GM12864 (cell line): ENCODE measurements around the gene FNDC3B.

ENCODE experiments used
- DNase-seq: peaks from one replicate; pipeline ENCODE4 v3.0.0-alpha.2; 2011; ENCODE audit warnings: low read depth
- H3K4me3 ChIP-seq: 2 replicates; pipeline ENCODE4 v1.5.1; 2011; ENCODE audit warnings: mild to moderate bottlenecking, low read depth, low read length, control low read depth
- TF ChIP-seq, protein P1 (sequence below): IDR thresholded peaks from 2 replicates; pipeline ENCODE4 v1.5.1; 2011; ENCODE audit warnings: low read depth, mild to moderate bottlenecking, moderate library complexity, low read length, control low read depth, inconsistent platforms; ENCODE audit errors: missing control alignments

Gene FNDC3B

DNA sequence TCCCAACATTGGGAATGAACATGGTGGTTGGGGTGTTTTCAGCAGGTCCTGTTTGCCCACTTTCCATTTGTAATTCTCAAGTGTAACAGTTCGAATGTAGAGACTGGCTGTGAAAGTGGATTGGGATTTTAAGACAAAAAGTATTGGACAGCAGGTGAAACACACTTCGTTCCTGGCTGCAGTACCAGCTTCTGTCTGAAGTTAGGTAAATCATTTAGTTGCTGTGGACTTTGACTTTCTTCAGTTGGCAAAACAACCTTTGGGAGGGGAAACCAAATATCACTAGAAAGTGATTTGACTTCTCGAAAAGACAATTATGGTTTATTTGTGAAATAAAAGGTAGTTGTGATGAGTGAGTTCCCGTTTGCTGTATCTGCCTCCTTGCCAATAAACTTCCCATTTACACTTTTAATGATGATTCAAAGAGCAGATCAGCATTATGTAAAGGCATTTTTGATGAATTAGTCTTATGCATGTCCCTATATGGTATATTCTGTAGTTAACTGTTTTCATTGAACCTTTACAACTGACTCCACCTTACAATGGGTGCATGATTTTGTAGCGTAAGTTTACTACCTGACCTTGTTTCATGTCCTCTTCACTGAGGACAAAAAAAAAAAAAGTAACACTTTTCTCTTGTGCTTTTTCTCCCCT, 34.0 kb downstream of the FNDC3B start:
- TF ChIP-seq, protein P1, sequence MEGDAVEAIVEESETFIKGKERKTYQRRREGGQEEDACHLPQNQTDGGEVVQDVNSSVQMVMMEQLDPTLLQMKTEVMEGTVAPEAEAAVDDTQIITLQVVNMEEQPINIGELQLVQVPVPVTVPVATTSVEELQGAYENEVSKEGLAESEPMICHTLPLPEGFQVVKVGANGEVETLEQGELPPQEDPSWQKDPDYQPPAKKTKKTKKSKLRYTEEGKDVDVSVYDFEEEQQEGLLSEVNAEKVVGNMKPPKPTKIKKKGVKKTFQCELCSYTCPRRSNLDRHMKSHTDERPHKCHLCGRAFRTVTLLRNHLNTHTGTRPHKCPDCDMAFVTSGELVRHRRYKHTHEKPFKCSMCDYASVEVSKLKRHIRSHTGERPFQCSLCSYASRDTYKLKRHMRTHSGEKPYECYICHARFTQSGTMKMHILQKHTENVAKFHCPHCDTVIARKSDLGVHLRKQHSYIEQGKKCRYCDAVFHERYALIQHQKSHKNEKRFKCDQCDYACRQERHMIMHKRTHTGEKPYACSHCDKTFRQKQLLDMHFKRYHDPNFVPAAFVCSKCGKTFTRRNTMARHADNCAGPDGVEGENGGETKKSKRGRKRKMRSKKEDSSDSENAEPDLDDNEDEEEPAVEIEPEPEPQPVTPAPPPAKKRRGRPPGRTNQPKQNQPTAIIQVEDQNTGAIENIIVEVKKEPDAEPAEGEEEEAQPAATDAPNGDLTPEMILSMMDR: no peak
- no peak overlapping the region for H3K4me3 ChIP-seq
- DNase-seq: no peak

DNA sequence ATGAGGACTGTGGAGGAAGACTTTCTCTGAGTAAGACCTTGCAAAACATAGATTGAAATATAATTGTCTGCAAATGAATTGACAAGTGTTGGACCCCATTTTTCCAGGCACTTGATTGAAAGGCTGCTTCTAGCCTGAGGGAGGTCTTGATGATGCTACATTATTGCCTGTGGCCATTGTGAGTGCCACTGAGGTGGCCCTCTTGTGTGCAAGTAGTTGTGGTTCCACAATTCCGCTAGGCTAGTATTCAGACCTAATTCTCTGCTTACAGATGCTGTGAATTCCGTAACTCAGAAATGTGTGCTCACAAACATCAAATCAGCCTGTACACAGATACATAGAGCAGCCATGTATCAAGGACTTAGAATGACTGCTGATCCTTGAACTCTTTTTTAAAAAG, 34.7 kb downstream of the FNDC3B start:
- DNase-seq: no peak
- TF ChIP-seq, protein P1: no peak
- H3K4me3 ChIP-seq: no peak overlapping the region

DNA sequence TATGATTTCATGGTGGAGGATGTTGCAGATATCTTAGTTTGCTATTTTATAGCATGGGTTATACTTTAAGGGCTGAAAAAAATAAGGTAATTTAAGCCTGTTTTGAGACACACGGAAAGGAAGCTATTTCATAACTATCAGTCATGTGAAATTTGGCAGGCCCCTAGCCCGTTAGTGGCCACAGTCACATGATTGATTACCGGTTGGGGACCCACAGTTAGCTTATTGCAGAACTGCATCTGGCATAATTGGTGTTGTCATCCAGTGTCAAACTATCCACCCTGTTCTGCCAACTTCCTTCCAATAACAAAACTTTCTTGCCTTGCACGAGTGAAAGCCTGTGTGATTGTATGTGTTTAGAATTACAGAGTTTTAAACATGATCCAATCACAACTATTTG, 35.2 kb downstream of the FNDC3B start:
- no peak overlapping the region for H3K4me3 ChIP-seq
- TF ChIP-seq, protein P1: no peak
- no peak for DNase-seq

DNA sequence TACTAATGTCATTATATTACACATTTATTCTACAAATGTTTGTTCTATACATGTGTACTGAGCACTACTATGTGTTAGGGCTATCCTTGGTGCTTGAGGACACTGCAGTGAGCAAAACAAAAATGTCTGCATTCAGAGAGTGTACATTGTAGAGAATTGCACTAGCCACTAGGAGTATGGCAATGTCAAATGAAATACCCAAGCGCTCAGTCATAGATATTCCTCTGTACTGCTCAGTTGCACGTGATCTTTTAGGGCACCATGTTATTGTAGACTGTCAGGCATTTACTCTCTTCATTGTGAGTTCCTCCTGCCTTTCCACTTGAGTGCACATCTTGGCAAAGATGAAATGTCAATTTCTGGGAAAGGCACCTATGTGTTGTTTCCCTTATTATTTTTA, 36.8 kb downstream of the FNDC3B start:
- no peak for DNase-seq
- no peak overlapping the region for H3K4me3 ChIP-seq
- TF ChIP-seq, protein P1: no peak

GRCh38 chr3:172077197-172077757, 37.9 kb downstream of the FNDC3B start:
- H3K4me3 ChIP-seq: no peak overlapping the region
- TF ChIP-seq, protein P1: no peak
- DNase-seq: no peak

DNA sequence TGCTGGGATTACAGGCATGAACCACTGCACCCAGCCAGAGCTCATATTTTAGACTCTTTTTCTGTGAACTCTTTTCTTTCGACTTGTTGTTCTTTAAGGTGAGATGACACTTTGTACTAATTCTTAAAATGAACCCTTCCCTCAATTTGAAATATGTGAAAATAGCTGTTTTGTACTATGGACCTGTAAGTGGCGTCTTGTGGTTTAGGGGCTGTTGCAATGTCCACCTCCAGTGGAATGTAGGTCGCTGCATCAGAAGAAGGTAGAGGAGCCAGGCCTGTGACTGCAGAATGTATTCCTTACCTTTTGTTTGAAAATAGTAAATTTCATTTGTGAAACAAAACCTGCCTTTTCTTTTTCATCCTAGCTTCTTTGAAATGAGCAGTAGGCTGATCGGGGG, 38.9 kb downstream of the FNDC3B start:
- no peak for DNase-seq
- TF ChIP-seq, protein P1: no peak
- no peak overlapping the region for H3K4me3 ChIP-seq

- DNase-seq: no peak
- no peak overlapping the region for H3K4me3 ChIP-seq
- TF ChIP-seq, protein P1: no peak
These were observed 39.3 kb downstream of the FNDC3B start for GRCh38 chr3:172078721-172079120.
